ENCODE data around the gene PRKG1.

DNA sequence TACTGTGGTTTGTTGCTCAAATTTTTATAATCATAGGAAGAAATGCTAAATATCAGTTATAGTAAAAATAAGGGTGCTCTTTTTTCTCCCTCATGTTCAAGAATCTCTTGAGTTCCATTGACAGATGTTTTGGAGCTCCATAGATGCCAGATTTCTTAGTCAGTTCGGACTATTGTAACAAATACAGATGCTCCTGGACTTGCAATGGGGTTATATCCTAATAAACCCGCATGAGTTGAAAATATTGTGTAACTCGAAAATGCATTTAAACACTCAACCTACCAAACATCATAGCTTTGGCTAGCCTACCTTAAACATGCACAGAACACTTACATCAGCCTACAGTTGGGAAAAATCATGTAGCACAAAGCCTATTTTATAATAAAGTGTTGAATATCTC lies 725.8 kb downstream of the PRKG1 start:
- TF ChIP-seq, protein P1, sequence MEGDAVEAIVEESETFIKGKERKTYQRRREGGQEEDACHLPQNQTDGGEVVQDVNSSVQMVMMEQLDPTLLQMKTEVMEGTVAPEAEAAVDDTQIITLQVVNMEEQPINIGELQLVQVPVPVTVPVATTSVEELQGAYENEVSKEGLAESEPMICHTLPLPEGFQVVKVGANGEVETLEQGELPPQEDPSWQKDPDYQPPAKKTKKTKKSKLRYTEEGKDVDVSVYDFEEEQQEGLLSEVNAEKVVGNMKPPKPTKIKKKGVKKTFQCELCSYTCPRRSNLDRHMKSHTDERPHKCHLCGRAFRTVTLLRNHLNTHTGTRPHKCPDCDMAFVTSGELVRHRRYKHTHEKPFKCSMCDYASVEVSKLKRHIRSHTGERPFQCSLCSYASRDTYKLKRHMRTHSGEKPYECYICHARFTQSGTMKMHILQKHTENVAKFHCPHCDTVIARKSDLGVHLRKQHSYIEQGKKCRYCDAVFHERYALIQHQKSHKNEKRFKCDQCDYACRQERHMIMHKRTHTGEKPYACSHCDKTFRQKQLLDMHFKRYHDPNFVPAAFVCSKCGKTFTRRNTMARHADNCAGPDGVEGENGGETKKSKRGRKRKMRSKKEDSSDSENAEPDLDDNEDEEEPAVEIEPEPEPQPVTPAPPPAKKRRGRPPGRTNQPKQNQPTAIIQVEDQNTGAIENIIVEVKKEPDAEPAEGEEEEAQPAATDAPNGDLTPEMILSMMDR (IDR thresholded peaks at IDR 0.05): no peak
- no peak for TF ChIP-seq POLR2AphosphoS5 (IDR thresholded peaks at IDR 0.05; ENCODE audit: insufficient read depth in 1 of 2, low read depth in 1 of 2)
